ENCODE measurements around the gene ZMYM2. TPM values are rescaled to one million over a fixed set of nuclear protein-coding genes. Genes with fewer than 3 reads are reported as not detected.
A peak's percentile ranks its signal among the peaks of the same experiment; 100 is the strongest.
"Not testable (repeated sequence)": the region's sequence is repeated elsewhere in the genome, so short reads cannot be mapped to it uniquely, and the experiment has no call there.

The ZMYM2 gene
- total RNA-seq, 1 donor from 2014 or later = 134 TPM

DNA sequence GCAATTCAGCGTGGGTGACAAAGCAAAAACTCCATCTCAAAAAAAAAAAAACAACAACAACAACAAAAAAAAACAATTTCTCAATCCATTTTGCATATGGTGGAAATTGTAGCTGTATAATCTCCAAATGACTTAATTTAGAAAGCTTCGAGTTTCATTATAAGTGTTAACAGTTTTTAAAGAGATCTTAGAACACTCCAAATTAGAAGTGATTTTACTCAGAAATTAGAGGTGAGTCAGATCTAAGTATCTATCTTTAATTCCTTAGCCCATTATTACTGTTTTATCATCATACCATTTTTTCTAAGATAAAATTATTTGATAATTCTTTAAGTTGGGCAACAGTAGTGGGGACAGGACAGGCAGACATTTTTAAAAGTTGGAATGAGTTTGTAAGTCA, 60.5 kb downstream of the ZMYM2 start:
- no peak overlapping the region for H3K4me3 Mint-ChIP-seq
- TF ChIP-seq CTCF (conservative IDR thresholded peaks at IDR 0.05) = no peak
- H3K9me3 Mint-ChIP-seq = peaks cover 16% of the 10 kb centered on the region
- no peaks in the 10 kb centered on the region for H3K27me3 Mint-ChIP-seq (ENCODE audit: low read depth)
- H3K27ac Mint-ChIP-seq (ENCODE audit: unreplicated experiment) = no peak overlapping the region
- no peaks in the 10 kb centered on the region for H3K4me1 Mint-ChIP-seq
- H3K36me3 Mint-ChIP-seq (ENCODE audit: low read depth) = peaks cover 50% of the 10 kb centered on the region
- no peak for DNase-seq (ENCODE audit: low read depth, low spot score)

DNA sequence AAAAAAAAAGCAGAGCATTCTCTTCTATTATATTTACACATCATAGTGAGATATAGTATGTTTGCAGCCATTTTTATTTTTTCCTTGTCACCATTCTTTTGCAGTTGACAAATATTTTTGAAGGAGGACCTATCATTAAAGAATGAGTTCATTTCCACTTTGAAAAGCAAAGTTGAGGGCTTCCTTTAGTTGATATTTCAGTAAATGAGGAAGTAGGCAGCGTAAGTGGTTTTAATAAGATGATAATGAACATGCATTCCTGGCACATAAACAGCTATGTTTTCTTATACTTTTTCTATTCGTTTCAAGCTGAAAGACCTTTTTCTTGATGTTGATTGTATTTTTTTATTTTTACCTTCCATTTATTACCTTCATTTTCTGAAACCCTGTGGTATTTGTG, 66.2 kb downstream of the ZMYM2 start:
- Mint-ChIP-seq H3K4me3 (no peak overlapping the region), H3K4me1 (no peaks in the 10 kb centered on the region), H3K27ac (ENCODE audit: unreplicated experiment) (no peak overlapping the region), H3K36me3 (ENCODE audit: low read depth) (peaks cover 22% of the 10 kb centered on the region), H3K27me3 (ENCODE audit: low read depth) (no peaks in the 10 kb centered on the region), H3K9me3 (no peaks in the 10 kb centered on the region)
- TF ChIP-seq CTCF (conservative IDR thresholded peaks at IDR 0.05) = no peak
- no peak for DNase-seq (ENCODE audit: low read depth, low spot score)

GRCh38 chr13:20028953-20029352, 70.4 kb downstream of the ZMYM2 start:
- DNase-seq (ENCODE audit: low read depth, low spot score) = no peak
- no peak for TF ChIP-seq CTCF (conservative IDR thresholded peaks at IDR 0.05)
- no peaks in the 10 kb centered on the region for H3K9me3 Mint-ChIP-seq
- peaks cover 22% of the 10 kb centered on the region for H3K36me3 Mint-ChIP-seq (ENCODE audit: low read depth)
- H3K27ac Mint-ChIP-seq (ENCODE audit: unreplicated experiment) = no peak overlapping the region
- H3K4me1 Mint-ChIP-seq = no peaks in the 10 kb centered on the region
- H3K27me3 Mint-ChIP-seq (ENCODE audit: low read depth) = no peaks in the 10 kb centered on the region
- H3K4me3 Mint-ChIP-seq = no peak overlapping the region

GRCh38 chr13:20033486-20033885, 75.0 kb downstream of the ZMYM2 start:
- H3K4me3 Mint-ChIP-seq = no peak overlapping the region

GRCh38 chr13:20035130-20035529, 76.6 kb downstream of the ZMYM2 start:
- Mint-ChIP-seq H3K27ac (ENCODE audit: unreplicated experiment) (no peak overlapping the region), H3K9me3 (peaks cover 12% of the 10 kb centered on the region), H3K4me3 (no peak overlapping the region), H3K4me1 (no peaks in the 10 kb centered on the region), H3K36me3 (ENCODE audit: low read depth) (peaks cover 48% of the 10 kb centered on the region), H3K27me3 (ENCODE audit: low read depth) (no peaks in the 10 kb centered on the region)
- DNase-seq (ENCODE audit: low read depth, low spot score) = no peak
- peak; percentile 23 for TF ChIP-seq CTCF (conservative IDR thresholded peaks at IDR 0.05)

More at GRCh38 chr13:20033486-20033885, 75.0 kb downstream of the ZMYM2 start:
- Mint-ChIP-seq H3K9me3 (peaks cover 6% of the 10 kb centered on the region), H3K27ac (ENCODE audit: unreplicated experiment) (peak overlapping the region; percentile 57), H3K4me1 (no peaks in the 10 kb centered on the region), H3K36me3 (ENCODE audit: low read depth) (peaks cover 32% of the 10 kb centered on the region), H3K27me3 (ENCODE audit: low read depth) (no peaks in the 10 kb centered on the region)
- no peak for TF ChIP-seq CTCF (conservative IDR thresholded peaks at IDR 0.05)
- no peak for DNase-seq (ENCODE audit: low read depth, low spot score)

DNA sequence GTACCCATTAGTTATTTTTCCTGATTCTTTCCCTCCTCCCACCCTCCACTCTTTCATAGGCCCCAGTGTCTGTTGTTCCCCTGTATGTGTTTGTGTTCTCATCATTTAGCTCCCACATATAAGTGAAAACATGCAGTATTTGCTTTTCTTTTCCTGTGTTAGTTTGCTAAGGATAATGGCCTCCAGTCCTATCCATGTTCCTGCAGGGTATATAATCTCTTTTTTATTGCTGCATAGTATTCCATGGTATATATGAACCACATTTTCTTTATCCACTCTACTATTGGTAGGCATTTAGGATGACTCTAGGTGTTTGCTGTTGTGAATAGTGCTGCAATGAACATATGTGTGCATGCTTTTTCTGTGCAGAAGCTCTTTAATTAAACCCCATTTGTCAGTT, 79.4 kb downstream of the ZMYM2 start:
- Mint-ChIP-seq H3K27me3 (ENCODE audit: low read depth) (no peaks in the 10 kb centered on the region), H3K4me1 (no peaks in the 10 kb centered on the region), H3K36me3 (ENCODE audit: low read depth) (peaks cover 70% of the 10 kb centered on the region), H3K27ac (ENCODE audit: unreplicated experiment) (no peak overlapping the region), H3K9me3 (peaks cover 12% of the 10 kb centered on the region), H3K4me3 (no peak overlapping the region)
- no peak for DNase-seq (ENCODE audit: low read depth, low spot score)
- TF ChIP-seq CTCF (conservative IDR thresholded peaks at IDR 0.05) = no peak

DNA sequence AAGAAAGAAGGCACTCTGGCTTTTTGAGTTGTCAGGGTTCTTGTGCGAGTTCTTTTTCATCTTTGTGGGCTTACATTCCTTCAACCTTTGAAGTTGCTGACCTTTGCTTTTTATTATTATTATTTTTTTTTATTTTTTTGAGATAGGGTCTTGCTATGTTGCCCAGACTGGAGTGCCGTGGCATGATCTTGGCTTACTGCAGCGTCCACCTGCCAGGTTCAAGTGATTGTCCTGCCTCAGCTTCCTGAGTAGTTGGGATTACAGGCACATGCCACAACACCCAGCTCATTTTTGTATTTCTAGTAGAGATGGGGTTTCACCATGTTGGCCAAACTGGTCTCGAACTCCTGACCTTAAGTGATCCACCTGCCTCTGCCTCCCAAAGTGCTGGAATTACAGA, 84.1 kb downstream of the ZMYM2 start:
- Mint-ChIP-seq H3K36me3 (ENCODE audit: low read depth) (peaks cover 59% of the 10 kb centered on the region), H3K9me3 (peaks cover 12% of the 10 kb centered on the region)
- H3K27ac Mint-ChIP-seq (ENCODE audit: unreplicated experiment); H3K4me3 Mint-ChIP-seq; H3K4me1 Mint-ChIP-seq; H3K27me3 Mint-ChIP-seq (ENCODE audit: low read depth); DNase-seq (ENCODE audit: low read depth, low spot score): not testable (repeated sequence)

Data from neural crest cell (in vitro differentiated cells).